Liver (tissue), 9 donors: Measurements from ENCODE around the gene TMEM187. TPM values are rescaled to one million over a fixed set of nuclear protein-coding genes. Genes with fewer than 3 reads are reported as not detected.

Source experiments
- DNase-seq: peaks from one replicate; pipeline ENCODE4 v3.0.0-alpha.2; 2017; ENCODE audit warnings: low spot score
- H3K27ac ChIP-seq, 2 donors: one replicate each; pipeline ENCODE4 v1.7.0; 2013; ENCODE audit warnings: inconsistent platforms in 2 of 2, low read length in 2 of 2, control low read depth in 1 of 2, low read depth in 1 of 2, mild to moderate bottlenecking in 1 of 2
- H3K27me3 ChIP-seq, 4 donors: one replicate each; pipeline versions ENCODE4 v1.6.1 to v1.7.0; 2013; ENCODE audit warnings: low read length in 3 of 4, inconsistent platforms in 1 of 4, mild to moderate bottlenecking in 1 of 4, moderate library complexity in 1 of 4; ENCODE audit not compliant: control insufficient read depth in 4 of 4, insufficient read depth in 4 of 4
- H3K36me3 ChIP-seq, 4 donors: one replicate each; pipeline versions ENCODE4 v1.6.1 to v1.7.0; 2013; ENCODE audit warnings: low read length in 3 of 4, mild to moderate bottlenecking in 3 of 4, low read depth in 1 of 4, moderate library complexity in 1 of 4; ENCODE audit not compliant: control insufficient read depth in 4 of 4, insufficient read depth in 3 of 4
- H3K4me1 ChIP-seq, 4 donors: one replicate each; pipeline versions ENCODE4 v1.6.1 to v1.7.0; 2013; ENCODE audit warnings: low read length in 3 of 4, mild to moderate bottlenecking in 3 of 4, moderate library complexity in 1 of 4; ENCODE audit not compliant: control insufficient read depth in 4 of 4, insufficient read depth in 4 of 4
- H3K4me3 ChIP-seq, 3 donors: one replicate each; pipeline versions ENCODE4 v1.6.1 to v1.7.0; 2013; ENCODE audit warnings: low read length in 3 of 3, control low read depth in 1 of 3, low read depth in 1 of 3, mild to moderate bottlenecking in 1 of 3
- H3K9ac ChIP-seq, 2 donors: one replicate each; pipeline ENCODE4 v1.7.0; 2013; ENCODE audit warnings: low read length in 2 of 2, mild to moderate bottlenecking in 2 of 2, moderate library complexity in 2 of 2, control low read depth in 1 of 2, low read depth in 1 of 2
- H3K9me3 ChIP-seq, 4 donors: one replicate each; pipeline versions ENCODE4 v1.6.1 to v1.7.0; 2013; ENCODE audit warnings: low read length in 3 of 4; ENCODE audit not compliant: control insufficient read depth in 4 of 4
- CTCF ChIP-seq: fragments of 150-350 bp; IDR thresholded peaks from 2 replicates; pipeline ENCODE4 v1.5.1; 2017; ENCODE audit warnings: improper control_type of control experiment, low read depth, low read length; ENCODE audit not compliant: missing input control
- EGR1 ChIP-seq, 2 donors: IDR thresholded peaks; 2 replicates each; pipeline ENCODE4 v1.6.1; 2016 to 2018; ENCODE audit warnings: antibody characterized with exemption in 2 of 2, low read depth in 2 of 2
- FOXA1 ChIP-seq: IDR thresholded peaks from 2 replicates; pipeline ENCODE4 v1.6.1; 2016; ENCODE audit warnings: antibody characterized with exemption
- FOXA2 ChIP-seq: IDR thresholded peaks from 2 replicates; pipeline ENCODE4 v1.6.1; 2016; ENCODE audit warnings: antibody characterized with exemption
- GABPA ChIP-seq, 2 donors: IDR thresholded peaks in 1 of 2; conservative IDR thresholded peaks in 1 of 2; 2 replicates each; pipeline ENCODE4 v1.6.1; 2016; ENCODE audit warnings: antibody characterized with exemption in 2 of 2, mild to moderate bottlenecking in 1 of 2, moderate library complexity in 1 of 2
- HNF4A ChIP-seq, 2 donors: conservative IDR thresholded peaks; 2 replicates each; pipeline ENCODE4 v1.6.1; 2016; ENCODE audit warnings: antibody characterized with exemption in 2 of 2, mild to moderate bottlenecking in 2 of 2
- HNF4G ChIP-seq: IDR thresholded peaks from 2 replicates; pipeline ENCODE4 v1.6.1; 2016; ENCODE audit warnings: antibody characterized with exemption
- JUND ChIP-seq, 2 donors: IDR thresholded peaks; 2 replicates each; pipeline ENCODE4 v1.6.1; 2016; ENCODE audit warnings: antibody characterized with exemption in 2 of 2
- MAX ChIP-seq: IDR thresholded peaks from 2 replicates; pipeline ENCODE4 v1.6.1; 2016; ENCODE audit warnings: antibody characterized with exemption
- NR2F2 ChIP-seq: IDR thresholded peaks from 2 replicates; pipeline ENCODE4 v1.6.1; 2016; ENCODE audit warnings: antibody characterized with exemption
- RAD21 ChIP-seq, 2 donors: IDR thresholded peaks; 2 replicates each; pipeline ENCODE4 v1.6.1; 2016; ENCODE audit warnings: antibody characterized with exemption in 2 of 2, mild to moderate bottlenecking in 2 of 2
- REST ChIP-seq: IDR thresholded peaks from 2 replicates; pipeline ENCODE4 v1.6.1; 2016; ENCODE audit warnings: antibody characterized with exemption, mild to moderate bottlenecking
- RXRA ChIP-seq, 2 donors: IDR thresholded peaks; 2 replicates each; pipeline ENCODE4 v1.6.1; 2017 to 2018; ENCODE audit warnings: antibody characterized with exemption in 2 of 2, mild to moderate bottlenecking in 1 of 2
- SP1 ChIP-seq: IDR thresholded peaks from 2 replicates; pipeline ENCODE4 v1.6.1; 2018; ENCODE audit warnings: antibody characterized with exemption, mild to moderate bottlenecking
- TAF1 ChIP-seq: conservative IDR thresholded peaks from 2 replicates; pipeline ENCODE4 v1.6.1; 2016; ENCODE audit warnings: antibody characterized with exemption, mild to moderate bottlenecking
- YY1 ChIP-seq: IDR thresholded peaks from 2 replicates; pipeline ENCODE4 v1.6.1; 2016; ENCODE audit warnings: antibody characterized with exemption, mild to moderate bottlenecking
- WGBS: extraction: QIAGEN DNeasy Blood & Tissue Kit; methylation state at CpG from one replicate; pipeline ENCODE4 v1.1.7; 2013; 5-methylcytosine and 5-hydroxymethylcytosine counted together
- polyA plus RNA-seq, 2 donors: library from polyadenylated mRNA; stranded (reverse) in 1 of 2; unstranded in 1 of 2; fragments of 200-250 nt in 1 of 2; fragments of >200 nt in 1 of 2; fragmentation: Nextera tagmentation in 1 of 2; extraction: Ambion mirVana in 1 of 2; gene quantifications; one replicate each; pipeline versions ENCODE4 v1.2.1 to v1.2.3, GENCODE V29; 2013 to 2015
- total RNA-seq, 2 donors: library from RNA; depleted of rRNA; stranded (reverse); fragments of >200 nt; gene quantifications; one replicate each; pipeline ENCODE4 v1.2.3, GENCODE V29; 2014
- donor health status: healthy.
- donor health status: healthy.
- donor health status: healthy.
- donor health status: healthy.
- donor health status: healthy.

The TMEM187 gene
- total and polyA plus RNA-seq, 4 donors = 2.9 to 5.8 (median 4.1) TPM

GRCh38 chrX:153945956-153946943 lies 26.3 kb upstream of the TMEM187 start:
- no peak overlapping the region for H3K4me3 ChIP-seq
- H3K27me3 ChIP-seq = no peaks in the 10 kb centered on the region
- peaks cover 3 to 19% (median 10%) of the 10 kb centered on the region in 4 donors for H3K36me3 ChIP-seq
- no peak for TF ChIP-seq NR2F2
- TF ChIP-seq YY1 = no peak
- no peak for TF ChIP-seq REST
- no peak for TF ChIP-seq RAD21 (IDR thresholded peaks at IDR 0.05)
- TF ChIP-seq GABPA (IDR thresholded peaks at IDR 0.05 in 1 of 2, conservative IDR thresholded peaks at IDR 0.05 in 1 of 2) = no peak
- TF ChIP-seq HNF4A (conservative IDR thresholded peaks at IDR 0.05) = no peak
- TF ChIP-seq EGR1 (IDR thresholded peaks at IDR 0.05; ENCODE audit: low read depth in 2 of 2) = no peak
- TF ChIP-seq TAF1 = no peak
- no peak for TF ChIP-seq RXRA (IDR thresholded peaks at IDR 0.05)
- no peak for TF ChIP-seq MAX
- no peak for TF ChIP-seq FOXA1
- TF ChIP-seq CTCF = no peak
- TF ChIP-seq JUND (IDR thresholded peaks at IDR 0.05) = no peak
- no peak for TF ChIP-seq HNF4G
- TF ChIP-seq FOXA2 = no peak
- H3K4me1 ChIP-seq = peaks cover 0 to 7% (median 0%) of the 10 kb centered on the region in 4 donors
- H3K27ac ChIP-seq = no peak overlapping the region
- no peaks in the 10 kb centered on the region for H3K9me3 ChIP-seq
- H3K9ac ChIP-seq = no peak overlapping the region
- WGBS = 90% methylated on average over 24 of the region's 24 CpGs
- DNase-seq = no peak

GRCh38 chrX:153947009-153947769 lies 25.4 kb upstream of the TMEM187 start:
- no peaks in the 10 kb centered on the region for H3K27me3 ChIP-seq
- H3K9ac ChIP-seq = no peak overlapping the region
- 35% methylated on average over 19 of the region's 19 CpGs for WGBS
- H3K36me3 ChIP-seq = peaks cover 5 to 29% (median 14%) of the 10 kb centered on the region in 4 donors
- DNase-seq = peak; percentile 74
- peaks cover 0 to 5% (median 0%) of the 10 kb centered on the region in 4 donors for H3K4me1 ChIP-seq
- no peak overlapping the region for H3K4me3 ChIP-seq
- H3K27ac ChIP-seq = no peak overlapping the region
- H3K9me3 ChIP-seq = no peaks in the 10 kb centered on the region
- TF ChIP-seq FOXA1 (no peak), RAD21 (IDR thresholded peaks at IDR 0.05) (peak; percentile 78 to 92), CTCF (peak; percentile 68), HNF4G (no peak), REST (no peak), SP1 (no peak), RXRA (IDR thresholded peaks at IDR 0.05) (no peak), FOXA2 (no peak), NR2F2 (no peak), YY1 (no peak)
